Activated CD4-positive, alpha-beta T cell treated with anti-CD3 and anti-CD28 coated beads, Interleukin-2, amount 50 U/mL, for 1 hour (primary cell): ENCODE results near the gene HK3.

Experiments used
- DNase-seq: peaks from one replicate; pipeline ENCODE4 v3.0.0-alpha.2; 2020

The HK3 gene

DNA sequence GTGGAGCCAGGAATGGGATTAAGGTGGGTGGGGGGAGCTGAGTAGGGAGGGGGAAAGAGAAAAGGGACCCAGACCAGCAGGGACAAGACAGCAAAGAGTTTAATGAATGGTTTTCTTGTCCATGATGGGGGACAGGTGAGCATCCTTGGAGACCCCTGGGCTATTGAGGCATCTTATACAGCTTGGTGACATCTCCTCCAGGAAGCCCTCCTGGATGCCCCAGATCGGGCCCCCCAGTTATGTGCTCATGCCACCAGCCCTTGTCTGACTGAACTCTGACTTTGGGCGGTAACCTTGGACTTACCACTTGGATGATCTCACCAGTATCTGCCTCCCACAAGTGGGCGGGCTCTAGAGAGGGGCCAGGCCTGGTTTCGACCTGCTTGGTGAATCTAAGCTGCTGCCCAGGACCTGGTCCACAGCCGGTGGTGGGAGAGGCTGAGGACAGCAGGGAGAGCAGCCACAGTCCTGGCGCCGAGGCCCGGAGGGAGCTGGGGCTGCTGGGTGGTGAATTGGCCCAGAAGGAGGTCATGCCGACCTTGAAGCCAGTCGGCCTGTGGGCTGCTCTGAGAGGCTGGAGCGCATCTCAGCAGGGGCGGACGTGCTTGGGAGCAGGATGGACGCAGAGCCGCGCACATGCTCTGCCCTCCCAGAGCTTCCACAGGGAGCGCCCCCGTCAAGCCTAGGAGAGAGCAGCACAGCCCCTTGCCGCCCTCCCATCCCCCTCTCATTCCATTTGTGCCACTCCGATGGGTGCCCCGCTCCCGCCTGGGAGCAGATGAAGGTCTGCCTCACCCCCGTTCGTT is 52.6 kb downstream of the HK3 start:
- DNase-seq, result no peak

DNA sequence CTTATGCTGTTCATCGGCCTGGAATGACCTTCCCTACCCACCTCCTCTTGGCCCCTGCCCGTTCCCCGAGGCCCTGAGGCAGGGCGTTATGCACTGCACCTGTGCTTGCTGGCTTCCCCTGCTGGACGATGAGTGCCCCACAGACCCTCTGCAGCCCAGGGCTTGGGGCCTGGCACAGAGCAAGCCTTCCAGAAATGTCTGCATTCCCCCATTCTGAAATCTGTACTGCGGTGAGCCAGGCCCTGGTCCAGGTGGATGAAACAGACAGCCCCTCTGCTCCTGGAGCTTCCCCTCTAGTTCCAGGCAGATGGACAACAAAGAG is 53.8 kb downstream of the HK3 start:
- no peak for DNase-seq

DNA sequence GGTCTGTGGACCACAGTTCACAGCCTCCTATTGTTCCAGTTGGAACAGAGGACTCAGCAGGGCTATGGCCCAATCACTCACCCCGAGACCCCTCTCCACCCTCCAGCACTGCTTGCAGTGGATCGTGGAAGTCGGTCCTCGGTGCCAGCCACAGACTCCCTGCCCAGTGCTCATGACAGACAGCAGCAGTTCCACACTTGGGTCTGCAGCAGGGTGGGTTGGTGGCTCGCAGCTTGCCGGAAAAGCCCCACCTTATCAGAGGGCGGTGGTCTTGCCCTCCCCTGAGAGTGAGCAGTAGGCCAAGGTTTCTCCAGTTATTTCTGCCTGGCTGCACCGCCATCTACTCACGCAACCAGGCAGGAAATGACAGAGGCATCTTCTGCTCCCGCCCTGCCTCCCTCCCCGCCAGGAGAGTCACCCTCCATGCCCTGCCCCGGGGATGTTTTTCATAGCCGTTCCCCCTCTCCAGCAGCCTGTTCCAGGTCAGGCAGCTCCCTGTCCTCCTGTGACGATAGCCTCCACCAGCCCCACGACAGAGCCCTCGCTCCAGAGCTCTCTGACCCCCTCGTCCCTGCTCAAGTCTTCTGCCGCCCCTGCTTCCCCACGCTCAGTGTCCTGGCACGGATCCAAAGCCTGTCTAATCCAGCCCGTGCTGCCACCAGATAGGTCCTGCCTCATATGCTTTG is 54.3 kb downstream of the HK3 start:
- DNase-seq, result no peak

DNA sequence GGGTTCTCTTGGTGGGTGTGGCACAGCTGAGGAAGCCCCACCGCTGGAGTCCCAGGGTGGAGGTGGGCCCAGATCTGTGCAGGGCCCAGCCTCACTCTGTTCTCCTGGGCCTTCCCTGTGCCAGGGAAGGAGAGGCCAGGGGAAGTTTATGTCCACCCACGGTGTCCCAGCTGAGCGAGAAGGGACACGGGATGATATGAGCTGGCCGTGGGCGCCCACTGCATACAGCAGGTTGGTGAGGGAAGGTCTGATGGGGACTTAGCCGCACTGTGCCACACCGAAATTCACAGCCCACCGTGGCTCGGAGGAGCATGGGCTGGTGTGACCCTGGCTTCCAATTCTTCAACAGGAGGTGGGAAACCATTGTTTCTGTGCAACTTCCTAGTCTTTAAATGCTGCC is 54.9 kb downstream of the HK3 start:
- DNase-seq, result no peak

DNA sequence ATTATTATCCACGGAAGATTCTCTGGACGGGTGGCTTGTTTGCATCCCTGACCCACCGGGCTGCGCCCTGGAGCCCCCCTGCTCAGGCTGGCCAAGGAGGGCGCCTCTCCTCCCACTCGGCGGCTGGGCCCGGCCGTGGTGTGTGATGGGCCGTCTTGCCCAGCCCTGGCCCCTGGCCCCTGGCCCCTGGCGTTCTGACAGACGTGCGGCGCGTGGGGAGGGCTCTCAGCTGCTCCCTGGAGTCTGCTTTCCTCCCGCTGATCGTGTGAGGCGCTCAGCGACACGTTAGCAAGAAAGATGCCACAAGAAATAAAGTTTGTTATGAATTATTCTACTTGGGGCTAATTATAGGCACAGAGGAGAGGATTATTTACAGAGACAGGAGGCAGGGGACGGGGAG is 55.5 kb downstream of the HK3 start:
- DNase-seq, result no peak

DNA sequence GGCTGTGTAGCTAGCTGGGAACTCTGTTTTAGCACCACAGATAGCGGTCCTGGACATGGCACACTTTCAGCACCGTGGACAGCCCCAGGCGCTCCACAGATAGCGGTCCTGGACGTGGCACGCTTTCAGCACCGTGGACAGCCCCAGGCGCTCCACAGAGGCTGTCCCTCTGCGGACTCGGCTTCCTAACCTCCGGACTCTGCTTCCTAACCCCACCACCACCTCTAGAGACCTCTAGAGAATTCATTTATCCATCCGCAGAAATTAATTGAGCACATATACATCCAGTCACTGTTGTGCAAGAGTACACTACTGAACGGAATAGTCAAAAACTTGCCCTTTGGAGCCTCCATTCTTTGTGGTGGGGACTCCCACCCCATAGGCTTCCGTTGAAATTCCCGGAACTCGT is 61.4 kb downstream of the HK3 start:
- peak; percentile 72 for DNase-seq

DNA sequence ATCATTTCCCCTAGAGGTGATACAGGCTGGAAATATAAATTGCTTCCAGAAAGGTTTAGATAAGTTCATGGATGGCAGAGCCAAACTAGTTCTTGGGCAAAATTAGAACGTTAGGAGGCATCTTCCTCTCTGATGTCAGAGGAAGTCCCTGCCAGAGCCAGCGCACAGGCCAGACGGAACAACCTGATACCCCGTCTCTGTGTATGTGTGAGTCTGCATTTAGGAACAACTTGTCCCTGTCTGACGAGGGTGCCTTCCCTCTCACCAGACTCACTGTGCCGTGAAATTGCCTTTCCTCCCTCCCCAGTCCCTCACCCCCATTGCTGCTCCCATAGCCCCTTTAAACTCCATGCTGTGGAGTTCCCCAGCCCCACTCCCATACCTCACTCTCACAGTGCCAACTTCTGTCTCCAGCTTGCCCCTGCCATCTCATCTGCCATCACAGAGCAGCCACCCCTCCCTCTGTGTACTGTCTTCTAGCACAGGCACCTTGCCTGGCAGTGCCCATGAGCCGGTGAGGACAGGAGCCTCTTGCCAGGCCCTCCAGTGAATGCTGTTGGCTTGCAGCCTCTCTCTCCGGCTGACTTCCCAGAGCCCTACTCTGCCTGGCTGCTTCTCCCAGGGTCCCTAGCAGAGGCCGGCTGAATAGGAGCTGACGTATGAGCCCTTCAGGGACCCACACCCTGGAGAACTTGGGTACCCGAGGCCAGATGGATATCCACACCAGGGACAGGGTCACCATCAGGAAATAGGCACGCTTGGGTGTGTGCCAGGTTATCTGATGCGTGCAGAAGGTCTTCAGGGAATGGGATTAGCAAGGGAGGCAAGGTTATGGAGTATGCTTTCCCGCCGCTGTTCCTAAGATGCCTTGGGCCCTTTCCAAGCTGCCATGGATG is 62.1 kb downstream of the HK3 start:
- no peak for DNase-seq

DNA sequence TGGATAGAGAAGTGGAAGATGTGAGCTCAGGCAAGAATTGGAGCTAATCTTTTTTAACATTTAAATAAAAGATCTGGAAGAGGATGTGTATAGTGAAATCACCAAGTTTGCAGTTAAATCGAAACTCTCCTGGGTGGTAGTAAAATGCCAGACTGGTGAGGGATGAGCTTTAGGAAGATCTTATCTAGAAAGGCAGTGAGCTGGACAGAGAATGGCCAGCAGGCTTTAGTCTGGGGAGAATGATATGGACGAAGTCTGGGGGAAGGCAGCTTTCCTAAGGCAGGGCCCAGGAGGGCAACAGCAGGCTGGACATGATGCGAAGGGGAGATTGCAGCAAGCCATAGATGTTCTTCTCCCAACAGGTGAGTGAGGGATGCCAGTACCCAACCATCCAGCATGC is 63.2 kb downstream of the HK3 start:
- DNase-seq, result no peak

DNA sequence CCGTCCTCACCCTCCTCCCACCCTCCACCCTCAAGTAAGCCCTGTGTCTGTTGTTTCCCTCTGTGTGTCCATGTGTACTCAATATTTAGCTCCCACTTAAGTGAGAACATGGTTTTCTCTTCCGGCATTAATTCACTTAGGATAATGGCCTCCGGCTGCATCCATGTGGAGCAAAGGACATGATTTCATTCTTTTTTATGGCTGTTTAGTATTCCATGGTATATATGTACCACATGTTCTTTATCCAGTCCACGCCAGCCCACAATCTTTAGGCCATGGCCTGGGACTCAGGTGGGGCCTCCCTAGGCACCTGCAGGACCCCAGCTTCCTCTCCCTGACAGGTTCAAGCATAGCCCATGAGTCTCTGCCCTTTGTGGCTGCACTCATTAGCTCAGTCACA is 65.9 kb downstream of the HK3 start:
- no peak for DNase-seq

DNA sequence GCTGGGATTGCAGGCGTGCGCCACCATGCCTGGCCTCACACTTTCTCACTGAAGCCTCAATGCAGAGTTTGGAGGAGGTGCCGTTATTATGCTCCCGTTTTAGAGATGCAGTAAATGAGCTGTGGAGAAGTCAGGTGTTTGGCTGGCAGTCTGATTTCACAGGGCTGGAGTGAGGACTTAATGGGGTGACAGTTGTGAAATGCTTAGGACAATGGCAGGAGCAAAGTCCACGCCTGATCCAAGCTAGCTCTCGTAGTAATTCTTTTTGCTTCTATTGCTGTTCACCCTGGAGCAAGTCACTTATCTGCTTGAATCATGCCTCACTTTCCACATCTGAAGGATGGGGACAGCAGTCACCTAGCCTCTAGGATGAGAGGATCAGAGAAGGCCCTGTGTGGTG is 67.0 kb downstream of the HK3 start:
- no peak for DNase-seq

DNA sequence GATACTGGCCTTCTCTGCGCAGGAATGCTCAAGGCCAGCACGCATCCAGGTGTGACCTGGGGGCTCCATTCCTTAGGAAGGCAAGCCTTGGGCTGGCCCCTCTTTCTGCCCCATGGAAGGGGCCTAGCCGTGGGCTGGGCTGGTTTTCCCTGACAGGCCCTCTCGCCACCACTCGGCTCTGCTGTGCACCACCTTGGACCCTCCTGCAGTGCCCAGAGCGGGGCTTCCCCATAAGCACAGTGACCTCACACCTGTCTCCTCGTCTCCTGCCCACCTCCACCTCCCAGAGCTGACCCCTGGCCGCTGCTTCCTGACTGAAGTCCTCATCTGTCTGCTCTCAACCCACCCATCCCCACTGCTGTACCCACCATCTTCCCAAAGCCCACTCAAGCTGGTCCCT is 67.7 kb downstream of the HK3 start:
- DNase-seq, result no peak

DNA sequence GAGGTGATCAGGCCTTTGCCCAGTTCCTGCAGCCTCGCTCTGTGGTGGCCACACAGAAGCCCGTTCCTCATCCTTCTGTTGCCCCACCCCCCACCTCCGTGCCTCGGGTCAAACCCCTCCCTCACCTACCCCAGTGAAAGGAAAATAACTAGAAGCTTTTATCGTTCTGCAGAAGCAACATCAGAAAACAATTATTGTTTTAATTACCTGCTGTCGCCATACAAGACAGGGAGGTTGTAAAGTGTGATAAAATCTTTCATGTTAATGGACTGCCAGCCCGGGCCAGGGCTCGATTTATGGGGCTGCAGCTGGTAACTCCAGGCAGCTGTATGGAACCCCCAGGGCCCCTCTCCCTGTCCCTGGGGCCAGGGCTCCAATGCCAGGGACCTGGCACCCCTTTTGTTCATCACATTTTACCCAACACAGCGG is 68.1 kb downstream of the HK3 start:
- no peak for DNase-seq
